Measurements from ENCODE around the gene OLFM4.

Gene OLFM4

GRCh38 chr13:53014495-53015443, 13.8 kb upstream of the OLFM4 start:
- DNase-seq: no peak

GRCh38 chr13:53015971-53016370, 12.6 kb upstream of the OLFM4 start:
- no peak for DNase-seq

- no peak for DNase-seq
Observed at GRCh38 chr13:53017433-53017970, 11.1 kb upstream of the OLFM4 start.

GRCh38 chr13:53018690-53019647, 9.6 kb upstream of the OLFM4 start:
- DNase-seq: no peak

GRCh38 chr13:53020764-53021335, 7.8 kb upstream of the OLFM4 start:
- no peak for DNase-seq

- no peak for DNase-seq
Observed at GRCh38 chr13:53023246-53023645, 5.4 kb upstream of the OLFM4 start.

GRCh38 chr13:53028063-53028462, 550 bp upstream of the OLFM4 start:
- DNase-seq: no peak

- no peak for DNase-seq
Observed at GRCh38 chr13:53032849-53033248, 4.2 kb downstream of the OLFM4 start.

- no peak for DNase-seq
Observed at GRCh38 chr13:53038993-53039392, 10.4 kb downstream of the OLFM4 start.

GRCh38 chr13:53041968-53042516, 13.4 kb downstream of the OLFM4 start:
- DNase-seq: no peak

GRCh38 chr13:53042877-53043276, 14.3 kb downstream of the OLFM4 start:
- no peak for DNase-seq

GRCh38 chr13:53043398-53043797, 14.8 kb downstream of the OLFM4 start:
- DNase-seq: no peak

GRCh38 chr13:53045189-53045588, 16.6 kb downstream of the OLFM4 start:
- peak; percentile 68 for DNase-seq

- DNase-seq: no peak
Observed at GRCh38 chr13:53048880-53049279, 20.3 kb downstream of the OLFM4 start.

GRCh38 chr13:53050151-53050550, 21.5 kb downstream of the OLFM4 start:
- peak; percentile 76 for DNase-seq

GRCh38 chr13:53052675-53053074, 24.1 kb downstream of the OLFM4 start:
- peak; percentile 69 for DNase-seq

- DNase-seq: no peak
Observed at GRCh38 chr13:53054569-53054968, 26.0 kb downstream of the OLFM4 start.

- no peak for DNase-seq
Observed at GRCh38 chr13:53058065-53058679, 29.6 kb downstream of the OLFM4 start.

GRCh38 chr13:53060840-53061490, 32.4 kb downstream of the OLFM4 start:
- DNase-seq: no peak

GRCh38 chr13:53064731-53065130, 36.1 kb downstream of the OLFM4 start:
- DNase-seq: peak; percentile 95

GRCh38 chr13:53066411-53066810, 37.8 kb downstream of the OLFM4 start:
- no peak for DNase-seq
